KMS-11 (cell line): ENCODE measurements around the gene PNCK.
"Not testable (repeated sequence)": the region's sequence is repeated elsewhere in the genome, so short reads cannot be mapped to it uniquely, and the experiment has no call there.

Source experiments
- H2AFZ ChIP-seq: fragments of 200-600 bp; sonication (generic); 2 replicates; pipeline ENCODE4 v1.6.1; 2016; ENCODE audit warnings: antibody characterized with exemption, mixed run types, low read depth
- H3K27ac ChIP-seq: fragments of 200-600 bp; sonication (generic); 2 replicates; pipeline ENCODE4 v1.6.1; 2016; ENCODE audit warnings: mild to moderate bottlenecking, mixed run types
- H3K27me3 ChIP-seq: fragments of 200-600 bp; sonication (generic); 2 replicates; pipeline ENCODE4 v1.6.1; 2017; ENCODE audit warnings: mild to moderate bottlenecking, low read depth, mixed run types, moderate library complexity; ENCODE audit not compliant: insufficient read depth
- H3K36me3 ChIP-seq: fragments of 200-600 bp; sonication (generic); 2 replicates; pipeline ENCODE4 v1.6.1; 2017; ENCODE audit warnings: mild to moderate bottlenecking, mixed run types; ENCODE audit not compliant: insufficient read depth
- H3K4me1 ChIP-seq: fragments of 200-600 bp; sonication (generic); 2 replicates; pipeline ENCODE4 v1.6.1; 2016; ENCODE audit warnings: mild to moderate bottlenecking, low read depth, mixed run types; ENCODE audit not compliant: poor library complexity, severe bottlenecking
- H3K4me2 ChIP-seq: fragments of 200-600 bp; sonication (generic); 2 replicates; pipeline ENCODE4 v1.7.0; 2016; ENCODE audit warnings: mild to moderate bottlenecking, mixed run types
- H3K4me3 ChIP-seq: fragments of 200-600 bp; sonication (generic); IDR thresholded peaks from 2 replicates; pipeline ENCODE4 v1.6.1; 2017; ENCODE audit warnings: low read depth, low read length, mixed read lengths; ENCODE audit not compliant: insufficient read depth
- H3K79me2 ChIP-seq: fragments of 200-600 bp; sonication (generic); 2 replicates; pipeline ENCODE4 v1.6.1; 2016; ENCODE audit warnings: low read depth, mixed run types; ENCODE audit not compliant: insufficient read depth
- H3K9ac ChIP-seq: fragments of 200-600 bp; sonication (generic); 2 replicates; pipeline ENCODE4 v1.6.1; 2016; ENCODE audit warnings: mild to moderate bottlenecking, mixed run types
- H4K20me1 ChIP-seq: fragments of 200-600 bp; sonication (generic); 2 replicates; pipeline ENCODE4 v1.6.1; 2016; ENCODE audit warnings: mild to moderate bottlenecking, mixed run types; ENCODE audit not compliant: insufficient read depth
- CTCF ChIP-seq: fragments of 200-600 bp; sonication (generic); conservative IDR thresholded peaks from 2 replicates; pipeline ENCODE4 v1.6.1; 2017; ENCODE audit warnings: low read depth, mild to moderate bottlenecking, antibody characterized with exemption, low read length, moderate library complexity, mixed read lengths

The PNCK gene

GRCh38 chrX:153696100-153696499 is 22.5 kb upstream of the PNCK start:
- no peaks in the 10 kb centered on the region for H3K27me3 ChIP-seq
- no peak overlapping the region for H3K9ac ChIP-seq
- H3K4me2 ChIP-seq: no peak overlapping the region
- H3K79me2 ChIP-seq: no peaks in the 10 kb centered on the region
- no peaks in the 10 kb centered on the region for H3K4me1 ChIP-seq
- H2AFZ ChIP-seq: no peak overlapping the region
- no peak overlapping the region for H3K27ac ChIP-seq
- H4K20me1 ChIP-seq: no peaks in the 10 kb centered on the region
- no peaks in the 10 kb centered on the region for H3K36me3 ChIP-seq
- H3K4me3 ChIP-seq: no peak overlapping the region
- TF ChIP-seq CTCF: no peak

GRCh38 chrX:153694687-153695270 is 21.2 kb upstream of the PNCK start:
- H3K4me3 ChIP-seq: no peak overlapping the region
- no peak overlapping the region for H3K9ac ChIP-seq
- H3K79me2 ChIP-seq: no peaks in the 10 kb centered on the region
- no peak overlapping the region for H2AFZ ChIP-seq
- H4K20me1 ChIP-seq: no peaks in the 10 kb centered on the region
- no peak for TF ChIP-seq CTCF
- no peaks in the 10 kb centered on the region for H3K36me3 ChIP-seq
- H3K4me1 ChIP-seq: no peaks in the 10 kb centered on the region
- H3K27me3 ChIP-seq: no peaks in the 10 kb centered on the region
- no peak overlapping the region for H3K4me2 ChIP-seq
- H3K27ac ChIP-seq: no peak overlapping the region

GRCh38 chrX:153694256-153694655 is 20.6 kb upstream of the PNCK start:
- not testable (repeated sequence) for H3K27me3 ChIP-seq, H3K4me1 ChIP-seq, H3K4me2 ChIP-seq, H4K20me1 ChIP-seq, H3K36me3 ChIP-seq, H3K79me2 ChIP-seq, H3K9ac ChIP-seq, H3K27ac ChIP-seq, H2AFZ ChIP-seq, H3K4me3 ChIP-seq

- no peaks in the 10 kb centered on the region for H4K20me1 ChIP-seq
- no peak overlapping the region for H3K4me3 ChIP-seq
- H3K27me3 ChIP-seq: no peaks in the 10 kb centered on the region
- TF ChIP-seq CTCF: no peak
- H3K4me2 ChIP-seq: no peak overlapping the region
- H3K27ac ChIP-seq: no peak overlapping the region
- H2AFZ ChIP-seq: no peak overlapping the region
- no peaks in the 10 kb centered on the region for H3K4me1 ChIP-seq
- H3K36me3 ChIP-seq: no peaks in the 10 kb centered on the region
- no peaks in the 10 kb centered on the region for H3K79me2 ChIP-seq
- no peak overlapping the region for H3K9ac ChIP-seq
Observed at GRCh38 chrX:153693216-153694086, 19.8 kb upstream of the PNCK start.

- H3K27ac ChIP-seq: no peak overlapping the region
- H3K4me1 ChIP-seq: no peaks in the 10 kb centered on the region
- no peaks in the 10 kb centered on the region for H3K79me2 ChIP-seq
- TF ChIP-seq CTCF: no peak
- no peak overlapping the region for H3K9ac ChIP-seq
- no peaks in the 10 kb centered on the region for H3K36me3 ChIP-seq
- no peaks in the 10 kb centered on the region for H4K20me1 ChIP-seq
- H2AFZ ChIP-seq: no peak overlapping the region
- H3K4me3 ChIP-seq: no peak overlapping the region
- H3K27me3 ChIP-seq: no peaks in the 10 kb centered on the region
- H3K4me2 ChIP-seq: no peak overlapping the region
Observed at GRCh38 chrX:153692611-153693156, 19.1 kb upstream of the PNCK start.
